GDM1 (cell line): ENCODE data around the gene SYTL1.
A peak's percentile ranks its signal among the peaks of the same experiment; 100 is the strongest.
"Not testable (repeated sequence)": the region's sequence is repeated elsewhere in the genome, so short reads cannot be mapped to it uniquely, and the experiment has no call there.

Experiments
- DNase-seq: peaks from one replicate; lab custom pipeline; 2025; lab: John Stamatoyannopoulos, UW

The SYTL1 gene

DNA sequence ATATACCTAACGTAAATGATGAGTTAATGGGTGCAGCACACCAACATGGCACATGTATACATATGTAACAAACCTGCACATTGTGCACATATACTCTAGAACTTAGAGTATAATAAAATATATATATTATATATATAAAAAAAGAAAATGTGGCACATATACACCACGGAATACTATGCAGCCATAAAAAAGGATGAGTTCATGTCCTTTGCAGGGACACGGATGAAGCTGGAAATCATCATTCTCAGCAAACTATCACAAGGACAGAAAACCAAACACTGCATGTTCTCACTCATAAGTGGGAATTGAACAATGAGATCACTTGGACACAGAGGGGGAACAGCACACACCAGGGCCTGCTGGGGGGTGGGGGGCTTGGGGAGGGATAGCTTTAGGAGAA, 43.0 kb downstream of the SYTL1 start:
- DNase-seq = not testable (repeated sequence)

DNA sequence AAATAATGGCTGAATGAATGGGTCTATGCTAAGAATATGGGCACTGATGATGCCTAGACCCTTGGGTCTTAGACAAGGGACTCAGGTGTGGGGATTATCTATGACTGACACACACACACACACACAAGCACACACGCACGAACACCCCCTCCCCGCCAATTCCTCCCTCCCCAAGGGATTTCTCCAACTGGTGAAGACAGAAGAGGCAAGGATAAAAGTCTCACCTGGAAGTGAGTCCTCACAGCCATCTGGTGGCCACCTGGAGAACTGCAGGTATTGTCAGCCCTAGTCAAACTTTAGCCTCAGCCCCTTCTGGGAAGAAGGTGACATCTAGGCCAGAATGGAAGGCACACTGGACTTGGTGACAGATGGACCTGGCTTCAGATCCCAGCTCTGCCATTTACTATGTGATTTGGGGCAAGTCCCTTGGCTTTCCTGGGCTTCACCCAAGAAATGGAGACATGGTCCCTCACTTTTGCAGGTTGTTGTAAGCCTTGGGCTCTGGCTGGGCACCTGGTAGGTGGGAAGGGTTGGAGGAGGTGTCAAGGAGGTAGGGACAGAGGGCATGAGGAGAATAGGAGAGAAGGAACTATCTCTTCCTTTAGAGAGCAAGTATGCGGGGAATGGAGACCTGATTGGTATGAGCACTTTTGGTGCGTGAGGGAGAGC, 46.6 kb downstream of the SYTL1 start:
- DNase-seq = peak; percentile 15

DNA sequence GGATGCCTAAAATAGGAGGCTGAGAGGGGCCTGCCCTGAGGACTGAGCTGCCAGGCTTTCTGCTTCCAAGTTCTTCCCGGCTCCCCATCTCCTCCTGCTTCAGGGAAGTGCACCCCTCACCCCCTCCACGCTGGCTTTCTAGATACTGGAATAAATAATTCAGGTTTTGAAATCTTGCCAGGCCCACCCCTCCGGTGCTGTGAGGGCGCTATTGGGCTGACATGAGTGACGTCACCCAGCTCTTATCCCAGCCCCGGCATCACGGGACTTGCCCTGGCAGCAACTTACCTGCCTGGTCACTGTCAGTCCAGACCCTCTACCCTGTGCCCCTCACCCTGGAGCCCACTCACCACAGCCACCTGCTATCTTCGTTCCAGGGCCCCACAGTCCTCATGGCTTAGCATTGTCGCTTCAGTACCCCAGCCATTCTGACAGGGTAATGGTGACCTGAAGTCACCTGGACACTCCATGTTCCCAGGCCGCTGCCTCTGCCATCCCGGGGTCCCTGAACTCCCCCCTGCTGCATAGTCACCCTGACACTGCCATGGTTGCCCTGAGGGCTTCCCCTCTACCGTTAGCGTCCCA, 49.8 kb downstream of the SYTL1 start:
- no peak for DNase-seq

DNA sequence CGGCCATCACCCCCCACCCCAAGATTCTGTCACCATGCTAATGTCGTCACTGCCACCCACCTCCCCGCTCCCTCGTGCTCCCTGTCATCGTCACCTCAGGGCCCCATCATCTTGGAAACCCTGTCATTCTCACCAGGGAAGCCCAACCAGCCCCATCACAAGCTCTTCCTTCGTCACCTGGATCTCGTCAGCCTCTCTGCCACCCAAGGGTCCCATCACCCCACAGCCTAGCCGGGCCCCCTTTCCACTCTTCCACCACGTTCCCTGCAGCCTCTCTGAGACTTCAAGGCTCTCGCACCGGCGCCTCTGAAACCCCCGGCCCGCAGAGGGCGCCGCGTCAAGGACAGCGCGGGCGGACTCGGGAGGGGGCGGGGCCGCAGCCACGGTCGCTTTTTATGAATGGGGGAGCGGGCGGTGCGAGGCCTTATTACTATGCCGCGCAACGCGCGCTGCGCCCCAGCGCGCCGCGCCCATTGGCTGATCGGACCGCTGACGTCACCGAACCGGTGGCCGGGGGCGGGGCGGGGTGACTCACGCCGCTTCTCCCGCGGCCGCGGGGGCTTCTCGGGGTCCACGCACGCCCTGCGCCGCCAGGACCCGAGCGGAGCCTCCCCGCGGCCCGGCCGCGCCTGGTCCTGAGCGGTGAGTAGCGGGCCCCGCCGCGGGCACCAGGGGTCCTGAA, 50.4 kb downstream of the SYTL1 start, which contains the start of gene GPR3:
GPR3 (plus strand) TSS at position 527 of the 682 bp plus-strand sequence. CDS start 1,177 bp downstream, outside the sequence.
- DNase-seq = peak; percentile 86

DNA sequence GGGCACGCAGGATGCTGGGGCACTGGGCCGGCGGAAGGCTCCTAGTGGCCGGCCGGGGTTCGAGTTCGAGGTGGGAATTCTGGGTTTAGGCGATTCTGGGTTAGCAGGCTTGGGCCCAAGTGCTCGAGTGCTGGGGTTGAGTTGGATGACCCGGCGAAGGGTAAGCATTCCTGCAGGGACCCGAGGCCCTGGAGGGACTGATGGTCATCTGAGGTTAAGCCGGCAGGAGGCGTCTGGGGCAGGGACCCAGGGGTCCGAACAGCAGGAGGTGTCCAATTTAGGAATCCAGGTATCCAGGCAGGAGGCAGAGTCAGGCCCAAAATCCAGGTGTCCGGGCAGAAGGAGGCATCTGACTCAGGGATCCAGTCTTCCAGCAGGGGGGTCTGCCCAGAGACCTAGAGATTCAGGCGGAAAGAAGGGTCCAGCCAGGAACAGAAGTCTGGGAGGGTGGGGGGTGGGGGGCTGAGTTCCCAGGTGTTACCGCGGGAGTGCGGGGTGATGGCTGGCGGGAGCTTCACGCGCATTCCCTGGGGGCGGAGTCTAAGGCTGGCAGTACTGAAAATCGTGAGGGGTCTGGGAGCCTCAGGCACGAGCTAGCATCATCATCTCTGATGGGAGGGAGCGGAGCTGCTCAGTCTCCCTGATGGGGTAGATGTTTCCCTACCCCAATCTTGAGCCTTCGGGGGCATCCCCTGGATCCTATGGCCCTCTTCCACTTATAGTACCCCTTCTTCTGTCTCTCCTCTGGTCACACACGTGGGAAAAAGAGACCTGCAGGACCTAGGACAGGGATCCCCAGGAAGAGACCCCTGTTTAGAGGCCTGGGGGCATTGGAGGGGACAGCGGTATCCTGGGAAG, 51.2 kb downstream of the SYTL1 start:
- DNase-seq = no peak

DNA sequence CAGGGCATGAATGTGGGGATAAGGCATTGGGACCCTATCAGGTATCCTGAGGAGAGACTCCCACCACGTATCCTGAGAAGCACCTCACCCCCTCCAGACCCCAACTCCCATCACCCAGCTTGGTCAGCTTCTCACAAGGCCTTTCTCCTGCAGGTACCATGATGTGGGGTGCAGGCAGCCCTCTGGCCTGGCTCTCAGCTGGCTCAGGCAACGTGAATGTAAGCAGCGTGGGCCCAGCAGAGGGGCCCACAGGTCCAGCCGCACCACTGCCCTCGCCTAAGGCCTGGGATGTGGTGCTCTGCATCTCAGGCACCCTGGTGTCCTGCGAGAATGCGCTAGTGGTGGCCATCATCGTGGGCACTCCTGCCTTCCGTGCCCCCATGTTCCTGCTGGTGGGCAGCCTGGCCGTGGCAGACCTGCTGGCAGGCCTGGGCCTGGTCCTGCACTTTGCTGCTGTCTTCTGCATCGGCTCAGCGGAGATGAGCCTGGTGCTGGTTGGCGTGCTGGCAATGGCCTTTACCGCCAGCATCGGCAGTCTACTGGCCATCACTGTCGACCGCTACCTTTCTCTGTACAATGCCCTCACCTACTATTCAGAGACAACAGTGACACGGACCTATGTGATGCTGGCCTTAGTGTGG, 51.9 kb downstream of the SYTL1 start:
- no peak for DNase-seq

DNA sequence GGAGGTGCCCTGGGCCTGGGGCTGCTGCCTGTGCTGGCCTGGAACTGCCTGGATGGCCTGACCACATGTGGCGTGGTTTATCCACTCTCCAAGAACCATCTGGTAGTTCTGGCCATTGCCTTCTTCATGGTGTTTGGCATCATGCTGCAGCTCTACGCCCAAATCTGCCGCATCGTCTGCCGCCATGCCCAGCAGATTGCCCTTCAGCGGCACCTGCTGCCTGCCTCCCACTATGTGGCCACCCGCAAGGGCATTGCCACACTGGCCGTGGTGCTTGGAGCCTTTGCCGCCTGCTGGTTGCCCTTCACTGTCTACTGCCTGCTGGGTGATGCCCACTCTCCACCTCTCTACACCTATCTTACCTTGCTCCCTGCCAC, 52.4 kb downstream of the SYTL1 start:
- DNase-seq = no peak

DNA sequence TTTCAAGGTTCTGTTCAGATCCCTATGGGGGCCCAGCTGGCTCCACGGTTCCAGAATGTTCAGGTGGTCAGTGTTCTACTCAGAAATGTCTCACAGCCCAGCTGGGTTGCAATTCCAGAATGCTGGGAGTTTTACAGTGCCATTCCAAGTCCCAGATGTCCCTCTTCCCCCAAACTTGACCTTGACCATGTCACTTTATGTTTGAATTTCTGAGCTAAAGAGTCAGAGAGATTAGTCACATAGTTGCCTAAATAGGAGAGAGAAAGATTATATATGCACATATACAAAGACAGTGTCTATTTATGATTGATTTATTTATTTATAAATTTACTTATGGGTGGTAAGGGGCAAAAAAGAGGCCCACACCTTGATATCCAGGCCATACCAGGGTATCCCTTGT, 53.1 kb downstream of the SYTL1 start:
- DNase-seq = no peak

DNA sequence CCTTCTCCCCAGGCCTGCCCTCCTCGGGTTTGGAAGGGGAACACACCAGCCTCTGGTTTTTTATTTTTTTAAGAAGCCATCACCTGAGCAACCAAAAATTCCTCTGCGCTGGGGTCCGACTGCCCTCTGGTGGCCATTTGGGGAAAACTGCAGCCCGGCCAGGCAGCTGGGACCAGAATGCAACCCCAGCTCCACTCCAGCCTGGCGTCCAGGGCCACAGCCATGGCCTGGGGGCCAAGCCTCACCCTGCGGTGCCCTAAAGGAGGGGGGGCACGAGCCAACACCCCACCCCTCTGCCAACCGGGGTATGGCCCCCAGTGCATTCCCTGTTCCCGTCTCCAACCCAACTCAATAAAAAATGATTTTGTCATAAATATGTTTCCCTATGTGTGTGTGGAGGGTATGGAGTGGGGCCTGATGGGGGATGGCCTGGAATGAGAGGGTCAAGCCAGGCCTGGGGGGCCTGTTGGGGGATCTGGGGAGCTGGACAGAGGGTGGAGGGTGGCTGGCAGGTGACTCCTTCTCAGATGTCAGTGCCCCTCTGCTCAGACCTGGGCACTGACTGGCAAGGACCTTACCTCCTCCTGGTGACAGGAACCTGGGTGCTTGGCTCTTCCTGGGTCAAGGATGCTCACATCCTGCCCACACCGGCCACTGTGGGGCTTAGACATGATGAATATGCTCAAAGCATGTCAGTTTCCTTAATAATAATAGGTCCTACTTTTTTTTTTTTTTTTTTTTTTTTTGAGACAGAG, 53.8 kb downstream of the SYTL1 start:
- peak; percentile 52 for DNase-seq

DNA sequence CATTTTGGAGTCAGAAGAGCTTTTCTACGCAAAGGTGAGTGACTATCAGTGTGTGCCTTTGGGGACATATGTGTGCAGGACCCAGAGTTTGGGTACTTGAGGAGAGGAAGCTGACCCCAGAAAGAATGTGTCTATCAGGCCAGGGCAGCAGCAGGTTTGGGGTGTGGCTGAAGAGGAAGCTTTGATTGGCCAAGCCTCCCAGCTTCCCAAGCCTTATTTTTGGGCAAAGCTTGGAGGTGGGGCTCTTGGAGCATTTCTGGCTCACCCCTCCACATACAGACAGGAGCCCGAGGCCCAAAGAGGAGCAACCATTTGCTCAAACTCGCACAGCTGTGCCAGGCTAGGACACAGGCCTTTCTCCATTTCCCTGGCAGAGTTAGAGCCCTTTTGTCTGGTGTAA, 55.3 kb downstream of the SYTL1 start:
- no peak for DNase-seq

DNA sequence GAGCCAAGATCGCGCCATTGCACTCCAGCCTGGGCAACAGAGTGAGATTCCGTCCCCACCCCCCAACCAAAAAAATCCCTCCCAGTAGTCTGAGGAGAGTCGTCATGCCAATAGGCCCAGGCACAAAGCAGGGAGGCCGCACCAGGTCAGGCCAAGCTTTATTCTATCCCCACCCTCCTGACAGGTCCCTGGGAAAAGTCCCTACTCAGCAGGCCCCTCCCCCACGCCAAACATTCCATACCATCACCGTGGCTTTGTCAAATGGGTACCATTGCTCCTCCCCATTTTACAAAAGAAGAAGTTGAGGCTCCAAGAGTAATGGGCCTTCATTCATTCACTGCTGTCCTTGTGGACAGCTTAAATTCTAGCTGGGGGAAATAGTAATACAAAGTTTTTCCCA, 55.9 kb downstream of the SYTL1 start:
- no peak for DNase-seq

DNA sequence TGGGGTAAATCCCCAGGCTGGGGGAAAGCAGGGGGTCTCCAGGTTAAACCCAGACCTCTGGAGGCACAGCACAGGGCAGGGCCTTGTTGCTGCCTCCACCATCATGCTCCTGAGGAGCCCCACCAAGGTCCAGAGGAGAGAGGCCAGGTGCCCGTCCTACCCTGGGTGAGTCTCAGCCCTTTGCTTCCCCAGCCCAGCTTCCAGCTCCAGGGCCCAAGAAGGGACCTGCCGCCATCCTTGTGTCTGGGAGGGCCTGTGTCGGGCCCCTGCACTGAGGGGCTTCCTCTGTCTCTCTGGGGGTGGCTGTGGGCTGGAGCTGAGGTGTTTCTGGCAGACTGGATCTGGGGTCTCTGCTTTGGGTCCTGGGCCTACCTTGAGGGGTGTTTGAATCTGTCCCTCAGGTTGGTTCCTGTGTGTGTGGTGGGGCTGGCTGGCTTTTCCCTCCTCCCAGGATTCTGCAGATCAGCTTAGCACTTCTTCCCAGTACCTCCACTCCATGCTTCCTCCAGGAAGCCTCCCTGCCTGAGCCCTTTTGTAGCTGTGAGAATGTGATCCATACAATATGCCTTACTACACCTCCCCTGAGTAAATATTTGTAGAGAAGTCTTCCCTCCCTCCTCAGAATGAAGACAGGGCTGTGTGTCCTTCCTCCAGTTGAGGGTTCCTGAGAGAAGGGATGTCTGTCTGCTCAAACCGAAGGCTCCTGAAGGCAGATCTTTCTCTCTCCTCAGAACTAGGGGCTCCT, 56.8 kb downstream of the SYTL1 start:
- DNase-seq = no peak

DNA sequence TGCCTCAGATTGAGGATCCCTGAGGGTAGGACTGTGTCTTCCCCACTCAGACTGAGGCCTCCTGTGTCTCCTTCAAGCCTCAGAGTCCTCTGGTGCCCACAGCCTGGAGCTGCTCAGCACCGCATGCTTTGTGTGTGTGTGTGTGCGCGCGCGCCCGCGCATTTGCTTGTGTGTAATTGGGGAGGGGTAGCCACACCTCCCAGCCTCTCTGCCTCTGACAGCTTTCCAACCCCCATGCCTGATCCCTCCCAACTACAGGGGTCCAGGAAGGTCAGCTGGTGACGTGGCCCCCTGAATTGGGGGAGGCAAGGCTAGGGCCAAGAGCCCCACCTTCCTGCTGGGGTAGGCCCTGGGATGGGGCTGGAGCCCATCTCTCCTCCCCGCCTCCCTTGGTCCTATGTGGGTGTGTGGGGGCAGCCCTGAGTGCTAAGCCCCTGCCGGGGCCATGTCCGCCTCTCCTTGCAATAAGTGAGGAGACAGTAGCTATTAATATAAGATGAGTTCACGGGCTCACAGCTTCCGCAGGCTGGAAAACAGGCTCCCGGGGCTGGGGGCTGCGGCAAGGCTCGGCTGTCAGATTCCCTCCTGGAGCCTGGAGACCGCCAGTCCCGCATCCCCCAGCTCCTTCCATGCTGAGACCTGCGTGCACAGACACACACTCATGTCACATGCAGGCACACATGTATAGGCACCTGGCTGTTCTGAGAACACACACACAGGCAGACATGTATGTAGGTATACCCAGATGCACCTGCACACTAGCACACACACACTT, 57.6 kb downstream of the SYTL1 start:
- DNase-seq = no peak

DNA sequence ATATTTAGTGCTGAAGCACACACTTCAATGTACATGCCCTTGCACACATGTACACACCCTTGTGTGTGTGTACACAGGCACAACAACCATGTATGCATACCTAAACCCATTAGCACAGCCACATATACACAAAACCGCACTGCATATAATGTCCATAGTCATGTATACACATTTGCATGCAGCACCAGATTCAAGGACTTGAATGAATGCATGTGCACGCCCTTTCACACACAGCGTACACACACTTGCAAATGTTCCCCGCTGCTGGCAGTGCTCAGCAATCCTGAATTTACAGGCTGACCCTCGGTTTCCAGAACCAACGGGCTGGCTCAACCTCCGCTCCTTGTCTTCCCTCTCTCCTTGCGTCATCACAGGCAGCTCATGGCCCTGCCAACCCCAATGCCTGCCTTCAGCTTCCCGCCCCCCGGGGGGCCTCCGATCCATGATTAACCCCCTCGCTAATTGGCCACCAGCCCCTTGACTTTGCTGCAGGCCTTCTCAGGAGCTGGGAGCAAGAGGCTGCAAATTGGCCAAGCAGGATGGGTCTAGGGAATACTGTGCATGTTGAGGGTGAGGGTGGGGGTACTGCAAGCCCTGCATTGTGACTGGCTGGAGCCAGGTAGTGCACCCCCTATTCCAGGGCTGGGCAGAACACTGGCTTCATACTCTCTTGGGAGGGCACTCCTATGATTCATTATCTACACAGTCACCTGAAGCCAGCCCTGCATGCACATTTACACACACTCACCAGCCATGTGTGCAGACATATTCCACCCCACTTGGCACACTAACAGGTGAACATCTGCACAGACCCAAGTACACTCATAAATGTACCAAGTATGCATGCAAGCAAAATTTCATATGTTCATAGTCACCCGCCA, 58.5 kb downstream of the SYTL1 start:
- no peak for DNase-seq

DNA sequence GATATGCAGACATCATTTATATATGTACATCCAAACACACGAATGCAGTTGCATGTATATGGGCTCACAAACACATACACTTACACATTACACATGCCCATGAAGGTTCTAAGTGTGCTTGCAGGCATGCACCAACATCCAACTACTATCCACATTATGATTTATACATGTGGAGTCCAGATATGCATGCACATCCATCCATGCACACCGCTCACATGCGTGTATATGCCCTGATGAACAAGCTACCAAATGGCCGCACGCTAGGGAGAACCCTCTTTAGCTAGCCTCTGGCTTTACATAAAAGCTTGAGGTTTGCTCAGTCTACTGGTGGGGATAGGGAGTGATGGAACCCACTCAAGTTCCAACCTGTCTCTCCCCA, 59.1 kb downstream of the SYTL1 start:
- no peak for DNase-seq

DNA sequence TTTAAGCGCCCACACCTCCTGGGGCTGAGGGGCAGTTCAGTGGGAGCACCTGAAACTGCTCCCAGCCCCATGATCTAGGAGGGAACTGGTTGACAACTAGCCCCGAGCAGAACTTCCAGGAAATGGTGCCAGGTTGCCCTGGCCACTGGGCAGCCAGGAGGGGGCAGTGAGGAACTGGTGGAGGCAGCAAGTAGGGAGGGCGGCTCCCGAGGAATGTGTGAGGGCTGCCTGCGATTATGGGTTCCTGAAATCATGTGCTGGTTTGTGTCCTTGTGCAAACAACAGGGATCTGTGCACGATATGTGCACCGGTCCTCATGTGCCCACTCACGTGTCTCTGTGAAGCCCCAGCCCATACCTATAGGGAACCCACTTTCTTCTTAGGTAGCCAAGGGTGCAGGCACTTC, 60.5 kb downstream of the SYTL1 start:
- DNase-seq = no peak

DNA sequence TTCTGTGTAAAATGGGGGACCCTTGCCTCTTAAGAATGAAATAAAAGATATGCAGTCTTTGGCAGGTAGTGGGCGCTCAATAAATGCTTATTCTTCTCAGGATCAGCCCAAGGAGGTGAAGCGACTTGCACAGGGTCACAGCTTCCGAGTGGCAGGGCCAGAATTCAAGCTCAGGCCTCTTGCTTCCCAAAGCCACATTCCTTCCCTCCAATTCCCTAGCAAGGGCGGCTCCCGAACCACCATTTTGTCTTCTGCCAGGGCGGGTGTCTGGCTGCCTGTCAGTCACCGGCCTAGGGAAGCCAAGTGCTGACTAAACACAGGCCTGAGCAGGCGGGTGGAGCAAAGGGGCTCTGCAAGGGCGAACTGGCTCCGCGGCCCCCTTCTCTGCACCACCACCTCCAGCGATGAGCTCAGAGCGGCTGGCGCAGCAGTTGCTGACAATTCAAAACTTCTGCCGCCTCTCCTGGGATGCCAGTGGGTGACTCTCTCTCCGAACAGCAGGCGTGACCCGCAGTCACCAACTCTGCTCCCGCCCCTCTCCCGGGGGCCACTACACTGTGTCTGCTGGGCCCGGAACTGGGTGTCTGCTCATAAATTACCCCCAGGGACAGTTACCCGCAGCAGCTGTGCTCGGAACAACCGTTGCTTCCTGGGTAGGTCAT, 61.4 kb downstream of the SYTL1 start:
- no peak for DNase-seq
